Renal cortex interstitium (tissue), 11 donors: Measurements from ENCODE around the gene ANKRD13B. TPM values are rescaled to one million over a fixed set of nuclear protein-coding genes. Genes with fewer than 3 reads are reported as not detected.

Source experiments
- DNase-seq, 11 donors: peaks; one replicate each; pipeline ENCODE4 v3.0.0-alpha.2; 2013; ENCODE audit warnings: low read depth in 9 of 11, low spot score in 4 of 11; ENCODE audit errors: extremely low read depth in 1 of 11
- polyA plus RNA-seq, 3 donors: library from polyadenylated mRNA; unstranded; fragments of 120-200 nt; gene quantifications; one replicate each; pipeline ENCODE4 v1.2.1, GENCODE V29; 2013; ENCODE audit not compliant: insufficient read length in 3 of 3

Gene ANKRD13B
- polyA plus RNA-seq, 3 donors, result 7.5 to 12.5 (median 12.4) TPM

GRCh38 chr17:29611351-29612093 is 18.6 kb downstream of the ANKRD13B start:
- no peak for DNase-seq

GRCh38 chr17:29612094-29612403 is 19.1 kb downstream of the ANKRD13B start:
- no peak for DNase-seq

- no peak for DNase-seq
Observed at GRCh38 chr17:29612404-29613280, 19.7 kb downstream of the ANKRD13B start.

- DNase-seq, result peak in 9 of 11 donors; percentile 74 to 91 (median 86)
Observed at GRCh38 chr17:29613352-29613837, 20.5 kb downstream of the ANKRD13B start.

- no peak for DNase-seq
Observed at GRCh38 chr17:29613856-29614255, 20.9 kb downstream of the ANKRD13B start.

- no peak for DNase-seq
Observed at GRCh38 chr17:29614349-29615047, 21.6 kb downstream of the ANKRD13B start.

- DNase-seq, result no peak
Observed at GRCh38 chr17:29615048-29615385, 22.1 kb downstream of the ANKRD13B start.

GRCh38 chr17:29615492-29616299 is 22.8 kb downstream of the ANKRD13B start:
- peak in 7 of 11 donors; percentile 68 to 82 (median 76) for DNase-seq

- DNase-seq, result no peak
Observed at GRCh38 chr17:29616300-29617048, 23.5 kb downstream of the ANKRD13B start.

GRCh38 chr17:29617125-29617480 is 24.2 kb downstream of the ANKRD13B start:
- peak in 4 of 11 donors; percentile 59 to 74 (median 67) for DNase-seq

GRCh38 chr17:29617481-29618271 is 24.7 kb downstream of the ANKRD13B start:
- no peak for DNase-seq

GRCh38 chr17:29618272-29619065 is 25.5 kb downstream of the ANKRD13B start:
- DNase-seq, result no peak

GRCh38 chr17:29619251-29619650 is 26.3 kb downstream of the ANKRD13B start:
- DNase-seq, result no peak

- DNase-seq, result no peak
Observed at GRCh38 chr17:29620271-29620670, 27.3 kb downstream of the ANKRD13B start.

GRCh38 chr17:29620779-29621500 is 28.0 kb downstream of the ANKRD13B start:
- no peak for DNase-seq

- DNase-seq, result no peak
Observed at GRCh38 chr17:29621751-29622194, 28.8 kb downstream of the ANKRD13B start.
